Ovary (tissue), 9 donors: ENCODE results near the gene MYBPH. TPM values are rescaled to one million over a fixed set of nuclear protein-coding genes. Genes with fewer than 3 reads are reported as not detected.

Experiments
- DNase-seq, 5 donors: peaks; one replicate each; pipeline ENCODE4 v3.0.0-alpha.2; 2019 to 2020
- H3K27ac ChIP-seq, 2 donors: fragments of 200-600 bp; one replicate each; pipeline versions ENCODE4 v1.5.1 to v1.8.0; 2019 to 2022
- H3K27me3 ChIP-seq: fragments of 200-600 bp; one replicate; pipeline ENCODE4 v1.8.0; 2022
- H3K36me3 ChIP-seq: fragments of 200-600 bp; sonication (generic); one replicate; pipeline ENCODE4 v1.5.1; 2019
- H3K4me1 ChIP-seq: one replicate; pipeline ENCODE4 v1.8.1; 2013; ENCODE audit warnings: mild to moderate bottlenecking, moderate library complexity; ENCODE audit not compliant: insufficient read depth
- H3K4me3 ChIP-seq: fragments of 200-600 bp; sonication (generic); one replicate; pipeline ENCODE4 v1.5.1; 2017
- H3K9me3 ChIP-seq, 2 donors: fragments of 200-600 bp in 1 of 2; sonication (generic) in 1 of 2; one replicate each; pipeline versions ENCODE4 v1.5.1 to v1.8.1; 2013 to 2019; ENCODE audit warnings: mild to moderate bottlenecking in 1 of 2, moderate library complexity in 1 of 2
- EP300 ChIP-seq: sonication (generic); formaldehyde crosslinking; IDR thresholded peaks from one replicate; pipeline ENCODE4 v1.6.1; 2017; ENCODE audit warnings: antibody characterized with exemption
- POLR2A ChIP-seq: fragments of 450-650 bp; IDR thresholded peaks from one replicate; pipeline ENCODE4 v1.6.1; 2017; ENCODE audit warnings: antibody characterized with exemption, mild to moderate bottlenecking, moderate library complexity
- WGBS, 3 donors: extraction: QIAGEN DNeasy Blood & Tissue Kit in 1 of 3; methylation state at CpG; one replicate each; pipeline versions ENCODE4 v1.1.5 to v1.1.7; 2013 to 2017; 5-methylcytosine and 5-hydroxymethylcytosine counted together
- intact Hi-C, 4 donors: fragments of 100-400 bp; cut with DNase I; formaldehyde crosslinking; loops; one replicate each; pipeline versions ENCODE4 v1.11.0 to v1.15.1; 2022 to 2023
- polyA plus RNA-seq, 2 donors: library from polyadenylated mRNA; stranded (reverse); fragments of 200-250 nt in 1 of 2; fragments of 350-450 nt in 1 of 2; fragmentation: Illumina TruSeq in 1 of 2; extraction: RNeasy Lipid Tissue Mini Kit (QIAGEN cat#74804) in 1 of 2; gene quantifications; one replicate each; pipeline ENCODE4 v1.2.3, GENCODE V29; 2013 to 2014
- total RNA-seq, 7 donors: library from RNA; depleted of rRNA in 2 of 7; stranded (reverse); fragments of >200 nt in 2 of 7; fragmentation: NEBNext Ultra II Directional in 3 of 7; extraction: Animal tissue kit (Norgen Biotek cat#: 25700) in 3 of 7; gene quantifications; one replicate each; pipeline versions ENCODE4 v1.1.0 to v1.2.4, GENCODE V29; 2016 to 2023
- TF ChIP-seq, protein P1 (sequence below), 3 donors: fragments of 450-650 bp in 2 of 3; fragments of 200-600 bp in 1 of 3; IDR thresholded peaks; one replicate each; pipeline versions ENCODE4 v1.5.1 to v1.8.0; 2016 to 2022; ENCODE audit warnings: antibody characterized with exemption in 3 of 3, mild to moderate bottlenecking in 1 of 3
- donor health status: DM: no; HTN: no; CAD: no; lungs with moderate emphysema.
- donor health status: DM: no; HTN: no; CAD: no.
- donor health status: Bipolar disorder and iron deficiency.
- donor health status: DM: yes; HTN: yes; CAD: no.
- donor health status: DM: no; HTN: no; CAD: no.
- donor health status: DM: yes; HTN: yes; CAD: no.

Gene MYBPH
- total and polyA plus RNA-seq, 9 donors, result 0.04 to 0.27 (median 0.17) TPM; not detected in 5

DNA sequence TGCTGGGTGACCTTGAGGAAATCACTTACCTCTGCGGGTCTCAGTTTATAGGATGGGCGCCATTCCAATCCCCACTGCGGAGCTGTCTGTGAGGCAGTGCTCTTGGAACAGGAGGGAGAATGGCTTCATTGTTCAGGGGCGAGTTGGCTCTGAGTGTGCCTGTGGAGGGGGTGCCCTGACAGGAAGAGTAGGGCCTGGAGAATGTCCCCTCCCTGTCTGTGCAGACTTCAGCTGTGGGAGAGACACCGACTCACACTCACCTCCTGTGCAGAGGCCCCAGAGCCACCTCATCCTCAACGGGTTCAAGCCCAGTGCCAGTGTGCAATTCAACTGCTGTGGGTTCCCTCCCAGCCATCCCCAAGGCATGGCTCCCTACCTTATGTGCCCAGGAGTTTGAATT lies 31.0 kb downstream of the MYBPH start:
- Histone ChIP-seq H3K9me3 (no peaks in the 10 kb centered on the region), H3K4me3 (no peak overlapping the region), H3K4me1 (no peaks in the 10 kb centered on the region), H3K36me3 (no peaks in the 10 kb centered on the region), H3K27me3 (no peaks in the 10 kb centered on the region), H3K27ac (no peak overlapping the region)
- DNase-seq, result no peak
- 29 to 37% (median 33%) methylated on average over 6 of the region's 6 CpGs for whole genome bisulfite sequencing, 3 donors
- intact Hi-C loops, result no loop called here
- TF ChIP-seq EP300, result no peak

DNA sequence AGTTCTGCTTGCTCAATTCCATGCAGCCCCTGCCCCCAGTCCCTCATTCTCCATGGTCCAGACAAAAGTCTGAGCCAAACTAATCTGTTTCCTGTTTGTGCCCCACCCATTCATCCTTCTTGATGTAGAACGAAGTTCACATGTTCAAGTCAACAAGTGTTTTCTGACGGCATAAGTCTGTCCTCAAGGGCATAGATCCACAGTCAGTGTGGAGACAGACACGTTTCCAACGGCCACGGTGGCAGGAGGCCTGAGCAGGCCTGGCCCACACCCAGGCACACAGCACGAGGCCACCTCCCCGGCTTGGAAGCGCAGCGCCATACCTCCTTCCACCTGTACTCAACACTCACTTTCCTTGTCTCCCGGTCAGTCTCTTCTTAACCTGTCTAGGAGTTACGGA lies 32.0 kb downstream of the MYBPH start:
- DNase-seq, result no peak
- Histone ChIP-seq H3K27ac (no peak overlapping the region), H3K9me3 (no peaks in the 10 kb centered on the region), H3K4me1 (no peaks in the 10 kb centered on the region), H3K4me3 (no peak overlapping the region), H3K27me3 (no peaks in the 10 kb centered on the region), H3K36me3 (no peaks in the 10 kb centered on the region)
- intact Hi-C loops, result no loop called here
- TF ChIP-seq POLR2A (no peak), EP300 (no peak)
- WGBS, 3 donors, result 74 to 78% (median 77%) methylated on average over 11 of the region's 11 CpGs

DNA sequence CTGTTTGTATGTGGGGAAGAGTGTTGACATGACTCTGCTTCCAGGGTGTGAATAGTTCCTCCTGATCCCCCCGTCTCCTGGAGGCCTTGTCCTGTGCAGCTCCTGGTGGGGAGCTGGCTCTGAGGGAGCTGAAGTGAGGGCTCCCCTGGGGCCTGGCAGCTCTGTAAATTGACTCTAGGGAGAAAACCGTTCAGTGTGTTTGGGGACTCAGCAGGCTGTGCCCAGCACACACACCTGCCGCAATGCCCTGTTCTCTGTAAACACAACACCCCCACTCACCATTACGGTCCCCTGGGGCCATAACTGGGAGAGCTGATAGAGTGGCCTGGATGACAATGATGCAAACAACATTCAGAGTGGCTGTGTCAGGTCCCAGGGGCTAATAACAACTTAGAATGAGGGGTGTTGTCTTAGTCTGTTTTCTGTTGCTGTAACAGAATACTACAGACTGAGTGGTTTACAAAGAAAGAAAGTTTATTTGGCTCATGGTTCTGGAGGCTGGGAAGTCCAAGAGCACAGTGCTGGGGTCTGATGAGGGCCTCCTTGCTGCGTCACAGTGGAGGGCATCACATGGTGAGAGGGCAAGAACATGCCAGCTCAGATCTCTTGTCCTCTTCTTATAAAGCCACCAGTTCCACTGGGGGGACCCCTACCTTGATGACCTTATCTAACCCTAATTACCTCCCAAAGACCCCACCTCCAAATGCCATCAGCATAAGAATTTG lies 32.8 kb downstream of the MYBPH start:
- intact Hi-C loops, result no loop called here
- Histone ChIP-seq H3K4me3 (no peak overlapping the region), H3K27ac (no peak overlapping the region), H3K4me1 (no peaks in the 10 kb centered on the region), H3K9me3 (no peaks in the 10 kb centered on the region), H3K27me3 (no peaks in the 10 kb centered on the region), H3K36me3 (no peaks in the 10 kb centered on the region)
- no peak for DNase-seq
- 77 to 84% (median 80%) methylated on average over 5 of the region's 5 CpGs for WGBS, 3 donors
- TF ChIP-seq, protein P1, sequence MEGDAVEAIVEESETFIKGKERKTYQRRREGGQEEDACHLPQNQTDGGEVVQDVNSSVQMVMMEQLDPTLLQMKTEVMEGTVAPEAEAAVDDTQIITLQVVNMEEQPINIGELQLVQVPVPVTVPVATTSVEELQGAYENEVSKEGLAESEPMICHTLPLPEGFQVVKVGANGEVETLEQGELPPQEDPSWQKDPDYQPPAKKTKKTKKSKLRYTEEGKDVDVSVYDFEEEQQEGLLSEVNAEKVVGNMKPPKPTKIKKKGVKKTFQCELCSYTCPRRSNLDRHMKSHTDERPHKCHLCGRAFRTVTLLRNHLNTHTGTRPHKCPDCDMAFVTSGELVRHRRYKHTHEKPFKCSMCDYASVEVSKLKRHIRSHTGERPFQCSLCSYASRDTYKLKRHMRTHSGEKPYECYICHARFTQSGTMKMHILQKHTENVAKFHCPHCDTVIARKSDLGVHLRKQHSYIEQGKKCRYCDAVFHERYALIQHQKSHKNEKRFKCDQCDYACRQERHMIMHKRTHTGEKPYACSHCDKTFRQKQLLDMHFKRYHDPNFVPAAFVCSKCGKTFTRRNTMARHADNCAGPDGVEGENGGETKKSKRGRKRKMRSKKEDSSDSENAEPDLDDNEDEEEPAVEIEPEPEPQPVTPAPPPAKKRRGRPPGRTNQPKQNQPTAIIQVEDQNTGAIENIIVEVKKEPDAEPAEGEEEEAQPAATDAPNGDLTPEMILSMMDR (IDR thresholded peaks at IDR 0.05), result no peak
- TF ChIP-seq EP300 (no peak), POLR2A (no peak)

DNA sequence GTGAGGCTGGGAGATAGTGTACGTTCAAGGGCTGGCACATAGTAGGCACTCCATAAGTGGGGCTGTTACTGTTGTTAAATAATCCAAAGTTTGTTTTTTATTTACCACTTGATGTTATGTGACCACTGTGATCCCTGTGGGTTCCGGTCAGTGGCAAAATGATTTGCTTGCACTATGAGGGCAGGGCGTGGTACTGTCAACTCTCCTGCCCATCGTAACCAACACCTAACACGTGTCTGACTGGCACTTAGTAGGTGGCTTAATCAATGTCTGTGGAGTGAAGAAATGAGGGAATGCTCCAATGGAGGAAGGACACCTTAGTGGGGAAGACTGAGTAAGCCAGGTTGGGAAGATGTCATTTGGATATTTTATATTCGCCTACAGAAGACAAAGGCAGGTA lies 33.5 kb downstream of the MYBPH start:
- intact Hi-C loops, result no loop called here
- Histone ChIP-seq H3K27ac (no peak overlapping the region), H3K36me3 (no peaks in the 10 kb centered on the region), H3K4me3 (no peak overlapping the region), H3K27me3 (no peaks in the 10 kb centered on the region), H3K9me3 (no peaks in the 10 kb centered on the region), H3K4me1 (no peaks in the 10 kb centered on the region)
- TF ChIP-seq POLR2A (no peak), EP300 (no peak)
- TF ChIP-seq, protein P1 (IDR thresholded peaks at IDR 0.05), result no peak
- DNase-seq, result no peak
- 88 to 92% (median 89%) methylated on average over 6 of the region's 6 CpGs for WGBS, 3 donors

DNA sequence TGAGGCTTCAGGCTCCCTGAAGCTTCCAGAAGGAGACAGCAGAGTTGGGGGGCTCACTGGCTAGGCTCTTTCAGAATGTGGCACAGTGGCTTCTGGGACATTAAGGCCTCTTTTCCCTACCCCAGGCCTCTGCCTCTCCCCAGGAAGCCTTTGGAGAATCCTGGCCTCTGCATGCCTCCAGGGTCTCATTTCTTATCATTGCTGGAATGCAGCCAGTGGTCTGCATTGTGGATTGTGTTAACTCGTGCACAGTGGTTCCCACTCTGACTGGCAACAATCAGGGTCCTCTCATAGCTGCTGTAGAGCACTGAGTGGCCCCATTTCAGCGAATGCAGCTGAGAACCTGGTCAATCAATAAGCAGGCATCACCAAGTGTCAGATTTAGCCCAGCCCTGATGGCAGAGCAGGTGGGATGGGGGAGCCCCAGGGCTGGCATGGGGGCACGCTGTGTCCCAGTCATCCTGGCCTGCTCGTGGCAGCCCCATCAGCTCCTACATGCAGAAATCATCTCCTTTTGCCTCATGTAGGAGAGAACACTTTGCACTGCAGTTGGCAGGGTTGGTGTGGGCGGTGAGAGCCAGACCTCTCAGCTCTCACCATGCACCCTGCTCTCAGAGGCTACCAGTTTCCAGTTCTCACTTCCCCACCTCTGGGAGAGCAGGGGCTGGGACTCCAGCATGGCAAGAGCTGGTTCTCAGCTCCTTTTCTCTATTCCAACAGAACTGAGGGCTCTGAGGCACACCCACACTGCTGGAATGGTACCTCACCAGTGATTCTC lies 34.7 kb downstream of the MYBPH start:
- H3K4me1 ChIP-seq, result no peaks in the 10 kb centered on the region
- intact Hi-C loops, result no loop called here
- WGBS, 3 donors, result 57 to 67% (median 57%) methylated on average over 5 of the region's 5 CpGs
- DNase-seq, result no peak
- H3K9me3 ChIP-seq, result no peaks in the 10 kb centered on the region
- H3K27ac ChIP-seq, result no peak overlapping the region
- no peaks in the 10 kb centered on the region for H3K27me3 ChIP-seq
- TF ChIP-seq, protein P1 (IDR thresholded peaks at IDR 0.05), result no peak
- TF ChIP-seq POLR2A (no peak), EP300 (no peak)
- H3K4me3 ChIP-seq, result no peak overlapping the region
- no peaks in the 10 kb centered on the region for H3K36me3 ChIP-seq
